ENCODE measurements around the gene ATP8A2.

DNA sequence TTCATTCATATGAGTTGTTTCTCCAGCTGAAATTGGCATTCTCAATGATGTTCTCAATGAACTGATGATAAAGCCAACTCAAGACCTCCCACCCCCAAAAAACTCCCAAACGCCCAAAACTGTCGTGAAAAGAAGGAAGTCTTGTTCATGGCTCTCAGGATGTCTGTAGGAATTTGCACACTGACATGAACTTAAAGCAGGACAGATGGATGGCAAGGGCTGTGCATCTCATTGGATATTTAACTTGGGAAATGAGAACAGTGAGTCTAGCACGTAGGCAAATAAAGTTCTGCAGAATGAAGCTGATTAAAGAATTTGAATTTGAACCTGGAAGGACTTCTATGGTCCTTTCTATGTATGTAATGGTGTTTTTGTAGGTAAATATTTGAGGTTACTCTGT, 374.4 kb downstream of the ATP8A2 start:
- TF ChIP-seq, protein P1, sequence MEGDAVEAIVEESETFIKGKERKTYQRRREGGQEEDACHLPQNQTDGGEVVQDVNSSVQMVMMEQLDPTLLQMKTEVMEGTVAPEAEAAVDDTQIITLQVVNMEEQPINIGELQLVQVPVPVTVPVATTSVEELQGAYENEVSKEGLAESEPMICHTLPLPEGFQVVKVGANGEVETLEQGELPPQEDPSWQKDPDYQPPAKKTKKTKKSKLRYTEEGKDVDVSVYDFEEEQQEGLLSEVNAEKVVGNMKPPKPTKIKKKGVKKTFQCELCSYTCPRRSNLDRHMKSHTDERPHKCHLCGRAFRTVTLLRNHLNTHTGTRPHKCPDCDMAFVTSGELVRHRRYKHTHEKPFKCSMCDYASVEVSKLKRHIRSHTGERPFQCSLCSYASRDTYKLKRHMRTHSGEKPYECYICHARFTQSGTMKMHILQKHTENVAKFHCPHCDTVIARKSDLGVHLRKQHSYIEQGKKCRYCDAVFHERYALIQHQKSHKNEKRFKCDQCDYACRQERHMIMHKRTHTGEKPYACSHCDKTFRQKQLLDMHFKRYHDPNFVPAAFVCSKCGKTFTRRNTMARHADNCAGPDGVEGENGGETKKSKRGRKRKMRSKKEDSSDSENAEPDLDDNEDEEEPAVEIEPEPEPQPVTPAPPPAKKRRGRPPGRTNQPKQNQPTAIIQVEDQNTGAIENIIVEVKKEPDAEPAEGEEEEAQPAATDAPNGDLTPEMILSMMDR (IDR thresholded peaks at IDR 0.05), result no peak
- no peak for TF ChIP-seq POLR2A (IDR thresholded peaks at IDR 0.05)
